Neuronal stem cell (in vitro differentiated cells): ENCODE data around the gene HBQ1.
"Not testable (repeated sequence)": the region's sequence is repeated elsewhere in the genome, so short reads cannot be mapped to it uniquely, and the experiment has no call there.

Experiments
- DNase-seq: peaks from one replicate; pipeline ENCODE4 v3.0.0-alpha.2; 2013; ENCODE audit warnings: low spot score
- H2AFZ ChIP-seq: one replicate; pipeline ENCODE4 v1.6.1; 2013; ENCODE audit warnings: mild to moderate bottlenecking, low read length, inconsistent platforms
- H2AK5ac ChIP-seq: 2 replicates; pipeline ENCODE4 v1.6.1; 2013; ENCODE audit warnings: low read depth, mild to moderate bottlenecking, inconsistent platforms, low read length, moderate library complexity, mixed read lengths
- H2BK120ac ChIP-seq: 2 replicates; pipeline ENCODE4 v1.6.1; 2013; ENCODE audit warnings: low read depth, mild to moderate bottlenecking, inconsistent platforms, low read length, moderate library complexity, mixed read lengths
- H2BK12ac ChIP-seq: one replicate; pipeline ENCODE4 v1.6.1; 2013; ENCODE audit warnings: low read length, inconsistent platforms
- H2BK15ac ChIP-seq: 2 replicates; pipeline ENCODE4 v1.6.1; 2013; ENCODE audit warnings: mild to moderate bottlenecking, low read length, inconsistent platforms, mixed read lengths
- H2BK5ac ChIP-seq: one replicate; pipeline ENCODE4 v1.6.1; 2013; ENCODE audit warnings: inconsistent platforms, mild to moderate bottlenecking, low read length, moderate library complexity
- H3K14ac ChIP-seq: one replicate; pipeline ENCODE4 v1.6.1; 2013; ENCODE audit warnings: low read length, inconsistent platforms
- H3K18ac ChIP-seq: 2 replicates; pipeline ENCODE4 v1.6.1; 2013; ENCODE audit warnings: low read length, inconsistent platforms
- H3K23ac ChIP-seq: 2 replicates; pipeline ENCODE4 v1.6.1; 2013; ENCODE audit warnings: low read depth, mild to moderate bottlenecking, mixed read lengths, low read length, inconsistent platforms; ENCODE audit not compliant: poor library complexity
- H3K27ac ChIP-seq: replicated peaks from 3 replicates; pipeline ENCODE4 v1.5.1; 2013; ENCODE audit warnings: low read length, inconsistent platforms
- H3K27me3 ChIP-seq, 3 experiments: 2 replicates each; pipeline ENCODE4 v1.6.1; 2013; ENCODE audit warnings: low read length in 3 of 3, mild to moderate bottlenecking in 2 of 3, inconsistent platforms in 1 of 3, low read depth in 1 of 3, mixed read lengths in 1 of 3, moderate library complexity in 1 of 3; ENCODE audit not compliant: control insufficient read depth in 3 of 3, insufficient read depth in 3 of 3
- H3K36me3 ChIP-seq, 2 donors: replicated peaks in 1 of 2; 2 replicates each; pipeline ENCODE4 v1.6.1; 2013; ENCODE audit warnings: low read length in 2 of 2; ENCODE audit not compliant: control insufficient read depth in 2 of 2, insufficient read depth in 2 of 2
- H3K4ac ChIP-seq: 2 replicates; pipeline ENCODE4 v1.6.1; 2013; ENCODE audit warnings: inconsistent platforms, mild to moderate bottlenecking, low read length, moderate library complexity
- H3K4me1 ChIP-seq, 2 donors: 1 replicate in 1 of 2; 2 replicates in 1 of 2; pipeline ENCODE4 v1.6.1; 2013; ENCODE audit warnings: low read length in 2 of 2, low read depth in 1 of 2; ENCODE audit not compliant: control insufficient read depth in 2 of 2, insufficient read depth in 1 of 2
- H3K4me2 ChIP-seq: one replicate; pipeline ENCODE4 v1.6.1; 2013; ENCODE audit warnings: mild to moderate bottlenecking, low read length, inconsistent platforms; ENCODE audit not compliant: insufficient read depth, poor library complexity, severe bottlenecking
- H3K4me3 ChIP-seq, 2 donors: 2 replicates each; pipeline ENCODE4 v1.5.1; 2013; ENCODE audit warnings: low read length in 2 of 2, mild to moderate bottlenecking in 2 of 2, inconsistent platforms in 1 of 2, moderate library complexity in 1 of 2
- H3K79me1 ChIP-seq: one replicate; pipeline ENCODE4 v1.6.1; 2013; ENCODE audit warnings: low read depth, mild to moderate bottlenecking, inconsistent platforms, low read length, moderate library complexity
- H3K9ac ChIP-seq: one replicate; pipeline ENCODE4 v1.6.1; 2013; ENCODE audit warnings: mild to moderate bottlenecking, low read depth, low read length, inconsistent platforms; ENCODE audit not compliant: poor library complexity
- H3K9me3 ChIP-seq, 2 donors: replicated peaks in 1 of 2; 2 replicates each; pipeline versions ENCODE3 to v1.6.1; 2013; ENCODE audit warnings: low read length in 2 of 2, mild to moderate bottlenecking in 2 of 2, inconsistent platforms in 1 of 2, low read depth in 1 of 2, mixed read lengths in 1 of 2, moderate library complexity in 1 of 2; ENCODE audit not compliant: control insufficient read depth in 2 of 2, insufficient read depth in 1 of 2
- H4K8ac ChIP-seq: one replicate; pipeline ENCODE4 v1.6.1; 2013; ENCODE audit warnings: low read depth, mild to moderate bottlenecking, inconsistent platforms, low read length, moderate library complexity
- H4K91ac ChIP-seq: one replicate; pipeline ENCODE4 v1.6.1; 2013; ENCODE audit warnings: low read length, low read depth, mild to moderate bottlenecking, inconsistent platforms; ENCODE audit not compliant: poor library complexity
- WGBS, 2 donors: extraction: QIAGEN DNeasy Blood & Tissue Kit; methylation state at CpG; one replicate each; pipeline ENCODE4 v1.1.7; 2013; ENCODE audit warnings: missing lambda C conversion rate in 2 of 2, mixed read lengths in 1 of 2; ENCODE audit not compliant: insufficient read length in 2 of 2, insufficient replicate concordance in 1 of 2; ENCODE audit errors: extremely low coverage in 2 of 2; 5-methylcytosine and 5-hydroxymethylcytosine counted together

The HBQ1 gene

DNA sequence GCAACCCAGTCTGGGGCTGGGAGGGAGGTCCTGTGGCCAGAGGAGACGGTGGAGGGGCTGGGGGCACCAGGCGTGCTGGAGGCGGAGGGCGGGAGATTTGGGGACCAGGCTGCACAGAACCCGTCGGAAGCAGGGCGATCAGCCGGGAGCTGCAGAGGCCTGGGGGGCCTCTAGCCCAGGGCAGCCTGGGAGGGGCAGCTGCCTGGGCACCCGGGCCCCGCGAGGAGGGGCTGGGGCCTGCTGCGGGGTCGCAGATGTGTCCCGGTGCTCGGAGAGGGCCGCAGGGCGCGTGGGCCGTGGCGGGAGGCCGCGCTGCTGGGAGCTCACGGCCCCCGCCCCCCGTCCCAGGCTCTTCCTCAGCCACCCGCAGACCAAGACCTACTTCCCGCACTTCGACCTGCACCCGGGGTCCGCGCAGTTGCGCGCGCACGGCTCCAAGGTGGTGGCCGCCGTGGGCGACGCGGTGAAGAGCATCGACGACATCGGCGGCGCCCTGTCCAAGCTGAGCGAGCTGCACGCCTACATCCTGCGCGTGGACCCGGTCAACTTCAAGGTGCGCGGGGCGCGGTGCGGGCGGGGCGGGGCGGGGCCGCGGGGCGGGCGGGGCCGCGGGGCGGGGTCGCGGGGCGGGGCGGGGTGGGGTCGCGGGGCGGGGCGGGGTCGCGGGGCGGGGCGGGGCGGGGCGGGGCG is 16.0 kb upstream of the HBQ1 start:
- not testable (repeated sequence) for H3K9me3 ChIP-seq, H2BK15ac ChIP-seq, H3K18ac ChIP-seq, H3K9ac ChIP-seq, H3K14ac ChIP-seq, H3K4ac ChIP-seq, H3K23ac ChIP-seq, H3K4me2 ChIP-seq, H4K91ac ChIP-seq, H3K27ac ChIP-seq, H3K4me3 ChIP-seq, H2BK12ac ChIP-seq, H3K79me1 ChIP-seq, H4K8ac ChIP-seq, H2BK120ac ChIP-seq, H3K36me3 ChIP-seq, H2AFZ ChIP-seq, H2BK5ac ChIP-seq, DNase-seq, H2AK5ac ChIP-seq
- no CpG with 5 or more reads among the region's 80 CpGs for WGBS, 2 donors
- Histone ChIP-seq H3K4me1 (peaks cover 0 to 13% of the 10 kb centered on the region in 2 donors), H3K27me3 (peaks cover 32 to 74% (median 57%) of the 10 kb centered on the region in 3 experiments)

DNA sequence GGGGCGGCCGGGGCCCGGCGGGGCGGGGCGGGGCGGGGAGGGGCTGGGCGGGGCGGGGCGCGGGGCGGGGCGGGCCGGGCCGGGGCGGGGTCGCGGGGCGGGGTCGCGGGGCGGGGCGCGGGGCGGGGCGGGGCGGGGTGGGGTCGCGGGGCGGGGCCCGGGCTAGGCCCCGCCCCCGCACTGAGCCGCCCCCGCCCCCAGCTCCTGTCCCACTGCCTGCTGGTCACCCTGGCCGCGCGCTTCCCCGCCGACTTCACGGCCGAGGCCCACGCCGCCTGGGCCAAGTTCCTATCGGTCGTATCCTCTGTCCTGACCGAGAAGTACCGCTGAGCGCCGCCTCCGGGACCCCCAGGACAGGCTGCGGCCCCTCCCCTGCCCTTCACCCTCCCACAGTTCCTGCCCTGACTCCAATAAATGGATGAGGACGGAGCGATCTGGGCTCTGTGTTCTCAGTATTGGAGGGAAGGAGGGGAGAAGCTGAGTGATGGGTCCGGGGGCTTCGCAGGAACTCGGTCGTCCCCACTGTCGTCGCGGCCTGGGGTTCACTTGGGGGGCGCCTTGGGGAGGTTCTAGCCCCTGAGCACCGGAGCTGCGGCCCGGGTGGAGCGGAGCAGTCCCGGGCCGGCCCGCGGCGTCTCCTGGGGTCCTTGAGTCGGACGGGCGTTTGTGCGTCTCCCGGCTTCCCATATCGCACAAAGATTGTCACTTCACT is 15.3 kb upstream of the HBQ1 start:
- Histone ChIP-seq H2AFZ (peak overlapping the region; percentile 79), H2BK120ac (no peak overlapping the region), H3K9ac (no peak overlapping the region), H4K91ac (no peak overlapping the region), H3K27me3 (peaks cover 32 to 74% (median 59%) of the 10 kb centered on the region in 3 experiments), H3K27ac (no peak overlapping the region), H3K4me1 (peaks cover 0 to 13% of the 10 kb centered on the region in 2 donors), H3K18ac (no peak overlapping the region), H3K4me2 (peak overlapping the region; percentile 23), H3K9me3 (no peaks in the 10 kb centered on the region), H2BK12ac (no peak overlapping the region), H3K4me3 (peak overlapping the region in 1 of 2 donors; percentile 60), H3K14ac (peak overlapping the region; percentile 17), H2BK5ac (no peak overlapping the region), H3K23ac (no peak overlapping the region), H3K4ac (no peak overlapping the region), H4K8ac (no peak overlapping the region), H3K79me1 (no peaks in the 10 kb centered on the region), H2BK15ac (no peak overlapping the region), H2AK5ac (no peak overlapping the region), H3K36me3 (no peaks in the 10 kb centered on the region)
- WGBS, 2 donors: no CpG with 5 or more reads among the region's 77 CpGs
- no peak for DNase-seq

GRCh38 chr16:165539-166374 is 14.5 kb upstream of the HBQ1 start, which contains the start of gene HBM:
Gene HBM (plus strand): TSS chr16:165978. CDS start chr16:165998, 20 bp downstream.
- Histone ChIP-seq H2BK12ac (peak within 1 kb of the TSS; percentile 22), H3K79me1 (no peaks in the 10 kb centered on the region), H3K4me3 (peak within 1 kb of the TSS in 1 of 2 donors; percentile 60), H3K9me3 (no peaks in the 10 kb centered on the region), H2BK5ac (no peak within 1 kb of the TSS), H3K18ac (peak within 1 kb of the TSS; percentile 76), H3K27me3 (peaks cover 32 to 77% (median 63%) of the 10 kb centered on the region in 3 experiments), H4K8ac (no peak within 1 kb of the TSS), H3K4me1 (peaks cover 0 to 13% of the 10 kb centered on the region in 2 donors), H2AK5ac (peak within 1 kb of the TSS; percentile 56), H3K9ac (no peak within 1 kb of the TSS), H4K91ac (no peak within 1 kb of the TSS), H3K36me3 (no peaks in the 10 kb centered on the region), H2BK120ac (no peak within 1 kb of the TSS), H2BK15ac (no peak within 1 kb of the TSS), H2AFZ (peak within 1 kb of the TSS; percentile 79), H3K4me2 (peak within 1 kb of the TSS; percentile 25), H3K14ac (peak within 1 kb of the TSS; percentile 71), H3K27ac (no peak within 1 kb of the TSS), H3K4ac (no peak within 1 kb of the TSS), H3K23ac (peak within 1 kb of the TSS; percentile 43)
- no CpG with 5 or more reads among the region's 75 CpGs for WGBS, 2 donors
- DNase-seq: no peak
